Activated CD4-positive, alpha-beta T cell treated with anti-CD3 and anti-CD28 coated beads for 1 hour (primary cell): ENCODE results near the gene TSTD2.
"Not testable (repeated sequence)": the region's sequence is repeated elsewhere in the genome, so short reads cannot be mapped to it uniquely, and the experiment has no call there.

Experiments
- DNase-seq: peaks from one replicate; pipeline ENCODE4 v3.0.0-alpha.2; 2020

The TSTD2 gene

DNA sequence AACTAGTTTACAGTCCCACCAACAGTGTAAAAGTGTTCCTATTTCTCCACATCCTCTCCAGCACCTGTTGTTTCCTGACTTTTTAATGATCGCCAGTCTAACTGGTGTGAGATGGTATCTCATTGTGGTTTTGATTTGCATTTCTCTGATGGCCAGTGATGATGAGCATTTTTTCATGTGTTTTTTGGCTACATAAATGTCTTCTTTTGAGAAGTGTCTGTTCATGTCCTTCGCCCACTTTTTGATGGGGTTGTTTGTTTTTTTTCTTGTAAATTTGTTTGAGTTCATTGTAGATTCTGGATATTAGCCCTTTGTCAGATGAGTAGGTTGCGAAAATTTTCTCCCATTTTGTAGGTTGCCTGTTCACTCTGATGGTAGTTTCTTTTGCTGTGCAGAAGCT, 51.6 kb downstream of the TSTD2 start:
- not testable (repeated sequence) for DNase-seq

DNA sequence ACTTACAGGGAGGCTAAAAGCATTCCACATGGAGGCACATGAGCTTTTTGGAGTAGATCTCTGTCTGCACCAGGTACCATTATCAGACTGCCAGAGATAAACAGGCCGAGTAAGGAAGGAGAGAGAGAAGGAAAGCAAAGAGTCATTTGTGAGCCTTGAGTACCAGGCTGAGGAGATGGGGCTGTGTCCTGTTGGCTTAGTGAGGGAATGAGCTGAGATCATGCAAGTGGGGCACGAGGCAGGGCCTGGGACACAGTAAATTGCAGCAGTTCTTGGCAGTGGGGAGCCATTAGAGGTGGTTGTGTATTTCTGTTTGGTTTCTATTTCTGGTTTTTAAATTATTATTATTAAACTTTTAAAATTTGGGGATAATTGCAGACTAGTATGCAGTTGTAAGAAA, 53.3 kb downstream of the TSTD2 start:
- no peak for DNase-seq

DNA sequence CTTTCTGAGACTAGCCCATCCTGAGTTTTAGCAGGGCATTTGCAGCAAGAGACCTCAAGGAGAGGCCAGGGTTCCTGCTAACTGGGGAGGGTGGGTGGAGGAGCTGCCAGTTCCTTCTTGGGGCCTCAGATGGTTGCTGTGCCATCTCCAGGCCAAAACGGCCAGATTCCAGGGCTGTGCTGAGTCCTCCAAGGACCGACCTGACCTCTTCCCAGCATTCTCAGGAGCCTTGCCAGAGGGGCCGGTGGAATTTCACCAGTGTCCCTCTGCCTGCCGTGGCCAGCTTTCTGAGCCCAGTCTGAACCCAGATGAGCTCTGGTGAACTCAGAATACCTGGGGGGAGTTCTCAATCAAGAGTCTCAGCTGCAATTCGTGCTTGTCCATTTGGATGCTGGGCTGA, 54.3 kb downstream of the TSTD2 start:
- DNase-seq = no peak

DNA sequence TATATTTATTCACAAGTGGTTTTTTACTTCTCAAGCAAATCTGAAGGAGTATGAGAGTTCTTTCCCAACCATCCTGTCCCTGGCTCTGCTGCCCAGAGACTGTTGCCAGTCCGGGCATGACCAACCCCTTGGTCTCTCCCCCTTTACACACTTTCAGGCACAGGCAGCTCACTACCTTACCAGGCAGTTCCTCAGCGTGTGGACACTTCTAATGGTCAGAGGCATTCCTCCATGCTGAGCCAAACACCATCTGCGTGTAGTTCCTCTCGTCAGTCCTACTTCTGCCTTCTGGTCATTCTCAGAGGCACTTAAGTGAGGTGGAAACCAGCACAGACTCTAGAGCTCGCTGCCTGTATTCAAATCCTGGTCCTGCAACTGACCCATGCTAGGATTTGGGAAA, 56.1 kb downstream of the TSTD2 start:
- DNase-seq = no peak

DNA sequence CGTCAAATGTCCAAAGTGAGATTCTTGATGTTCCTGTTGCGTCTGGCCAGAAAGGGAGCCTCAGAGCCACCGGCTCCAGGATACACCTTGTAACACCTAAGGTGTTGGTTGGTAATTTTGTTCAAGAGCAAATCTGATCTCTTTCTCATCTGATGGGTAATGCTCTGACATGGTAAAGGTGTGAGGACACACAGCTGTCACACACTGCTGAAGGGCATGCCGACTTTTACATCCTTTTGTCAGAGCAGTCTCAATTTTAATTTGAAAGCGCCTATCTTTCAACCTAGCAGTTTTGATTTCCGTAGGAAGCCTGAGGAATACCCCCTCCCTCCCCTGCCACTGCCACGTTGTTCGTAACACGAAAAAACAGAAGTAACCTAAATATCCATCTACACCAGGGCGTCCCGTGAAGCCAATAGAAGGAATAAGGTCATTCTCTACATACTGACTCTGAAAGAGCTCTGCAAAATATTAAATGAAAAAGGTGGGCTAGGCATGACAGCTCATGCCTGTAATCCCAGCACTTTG, 57.4 kb downstream of the TSTD2 start:
- no peak for DNase-seq

DNA sequence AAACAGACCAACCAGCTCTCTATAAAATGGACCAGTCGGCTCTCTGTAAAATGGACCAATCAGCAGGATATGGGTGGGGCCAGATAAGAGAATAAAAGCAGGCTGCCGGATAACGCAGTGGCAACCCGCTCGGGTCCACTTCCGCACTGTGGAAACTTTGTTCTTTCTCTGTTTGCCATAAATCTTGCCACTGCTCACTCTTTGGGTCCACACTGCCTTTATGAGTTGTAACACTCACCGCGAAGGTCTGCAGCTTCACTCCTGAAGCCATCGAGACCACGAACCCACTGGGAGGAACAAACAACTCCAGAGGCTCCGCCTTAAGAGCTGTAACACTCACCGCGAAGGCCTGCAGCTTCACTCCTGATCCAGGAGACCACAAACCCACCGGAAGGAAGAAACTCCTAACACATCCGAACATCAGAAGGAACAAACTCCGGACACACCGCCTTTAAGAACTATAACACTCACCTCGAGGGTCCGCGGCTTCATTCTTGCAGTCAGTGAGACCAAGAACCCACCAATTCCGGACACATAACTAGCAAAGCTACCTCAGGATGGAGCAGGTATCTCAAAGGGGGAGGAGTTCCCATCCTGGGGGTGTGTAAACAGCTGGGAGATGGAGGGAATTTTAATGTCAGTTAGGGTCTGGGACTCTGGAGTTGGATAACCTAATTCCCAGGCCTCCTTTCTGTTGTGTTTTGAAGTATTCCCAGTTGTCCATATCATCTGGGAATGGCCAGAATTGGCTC, 58.1 kb downstream of the TSTD2 start:
- not testable (repeated sequence) for DNase-seq

DNA sequence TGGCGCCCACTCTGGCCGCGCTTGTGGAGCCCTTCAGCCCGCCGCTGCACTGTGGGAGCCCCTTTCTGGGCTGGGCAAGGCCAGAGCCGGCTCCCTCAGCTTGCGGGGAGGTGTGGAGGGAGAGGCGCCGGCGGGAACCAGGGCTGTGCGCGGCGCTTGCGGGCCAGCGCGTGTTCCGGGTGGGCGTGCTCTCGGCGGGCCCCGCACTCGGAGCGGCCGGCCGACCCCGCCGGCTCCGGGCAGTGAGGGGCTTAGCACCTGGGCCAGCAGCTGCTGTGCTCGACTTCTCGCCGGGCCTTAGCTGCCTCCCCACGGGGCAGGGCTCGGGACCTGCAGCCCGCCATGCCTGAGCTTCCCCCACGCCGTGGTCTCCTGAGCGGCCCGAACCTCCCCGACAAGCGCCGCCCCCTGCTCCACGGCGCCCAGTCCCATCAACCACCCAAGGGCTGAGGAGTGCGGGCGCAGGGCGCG, 59.0 kb downstream of the TSTD2 start:
- DNase-seq = not testable (repeated sequence)

DNA sequence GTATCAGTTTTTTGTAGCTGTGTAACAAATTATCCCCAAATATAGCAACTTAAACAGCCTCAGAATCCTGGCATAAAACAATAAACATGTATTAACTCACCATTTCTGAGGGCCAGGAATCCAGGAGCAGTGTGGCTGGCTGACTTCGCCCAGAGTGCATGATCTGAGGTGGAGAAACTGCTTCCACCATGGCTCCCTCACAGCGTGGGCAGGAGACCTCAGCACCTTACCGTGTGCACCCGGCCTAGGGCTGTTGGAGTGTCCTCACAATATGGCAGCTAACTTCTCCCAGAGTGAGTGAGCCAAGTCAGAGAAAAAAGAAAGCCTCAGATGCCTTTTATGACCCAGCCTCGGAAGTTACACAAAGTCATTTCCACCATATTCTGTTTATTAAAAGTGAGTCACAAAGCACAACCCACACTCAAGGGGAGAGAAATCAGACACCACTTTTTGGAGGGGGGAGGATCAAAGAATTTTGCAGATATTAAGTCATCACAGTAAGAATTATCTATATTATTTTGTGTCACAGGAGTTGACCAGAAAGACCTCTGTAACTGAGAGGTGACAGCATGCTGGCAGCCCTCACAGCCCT, 59.6 kb downstream of the TSTD2 start:
- DNase-seq = no peak

DNA sequence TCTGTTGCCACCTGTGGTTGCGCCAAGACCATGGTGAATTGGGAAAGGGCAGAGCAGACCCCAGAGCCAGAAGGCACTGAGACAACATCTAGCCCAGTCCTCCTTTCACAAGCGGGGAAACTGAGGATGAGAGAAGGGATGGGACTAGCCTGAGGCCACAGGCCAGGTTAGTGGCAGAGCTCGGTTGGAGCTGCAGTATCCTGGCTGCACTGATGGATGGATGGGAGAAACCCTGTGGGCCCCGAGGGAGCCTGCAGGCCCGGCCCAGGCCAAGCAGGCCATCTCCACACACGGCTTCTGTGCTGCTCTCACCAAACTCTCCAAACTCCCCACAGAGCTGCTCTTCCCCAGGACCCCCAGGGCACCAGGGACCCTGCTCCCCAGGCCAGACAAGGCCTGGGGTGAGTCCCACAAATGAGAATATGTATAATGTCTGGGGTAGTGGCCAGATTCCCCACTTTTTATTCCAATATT, 60.2 kb downstream of the TSTD2 start:
- no peak for DNase-seq

DNA sequence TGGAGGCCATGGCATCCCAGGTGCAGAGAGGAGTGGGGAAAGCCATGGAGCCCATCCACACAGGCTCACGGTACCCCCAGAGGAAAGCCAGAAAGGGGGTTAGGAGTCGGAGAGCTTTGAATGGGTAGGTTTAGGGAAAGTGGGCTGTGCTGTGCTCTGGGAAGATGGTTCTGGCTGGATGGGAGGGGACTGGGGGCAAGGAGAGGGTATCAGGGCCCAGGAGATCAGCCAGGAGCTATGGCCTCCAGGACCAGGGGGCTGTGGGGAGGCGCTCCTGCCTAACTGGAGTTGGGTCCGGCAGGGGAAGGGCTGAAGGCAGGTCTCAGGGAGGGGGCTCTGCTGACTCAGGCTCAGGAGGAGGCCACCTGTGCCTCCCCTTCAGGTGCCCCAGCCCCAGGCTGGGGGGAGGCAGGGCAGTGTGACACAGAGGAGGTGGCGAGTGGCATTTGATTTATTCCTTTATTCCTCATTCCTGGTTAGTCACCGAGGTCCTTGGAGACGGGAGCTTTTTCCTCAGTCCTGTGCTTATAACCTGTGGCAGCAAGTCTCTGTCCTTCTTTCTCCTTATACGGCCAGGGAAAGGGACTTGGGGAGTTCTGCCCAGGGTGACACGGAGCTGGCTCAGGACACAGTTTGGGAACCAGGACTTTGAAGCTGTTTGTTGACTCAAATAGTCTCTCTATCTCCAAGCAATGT, 60.8 kb downstream of the TSTD2 start:
- DNase-seq = no peak

DNA sequence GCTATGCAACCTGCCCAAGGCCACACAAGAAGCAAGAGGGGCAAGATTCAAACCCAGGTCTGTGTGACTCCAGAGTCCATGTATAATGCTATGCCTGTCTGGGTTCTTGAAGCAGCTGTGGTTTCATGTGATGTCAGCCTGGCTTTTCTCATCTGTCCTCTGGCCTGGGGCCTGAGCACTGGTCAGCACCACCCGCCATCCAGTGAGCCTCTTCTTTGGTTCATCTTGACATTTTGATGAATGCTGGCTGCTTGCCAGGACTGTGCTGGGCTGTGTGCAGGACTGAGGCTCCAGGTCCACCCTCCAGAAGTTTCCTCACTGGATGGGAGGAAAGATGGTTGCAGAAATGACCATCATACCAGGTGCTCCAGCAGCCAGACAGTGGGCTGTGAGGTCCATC, 61.5 kb downstream of the TSTD2 start:
- DNase-seq = no peak

DNA sequence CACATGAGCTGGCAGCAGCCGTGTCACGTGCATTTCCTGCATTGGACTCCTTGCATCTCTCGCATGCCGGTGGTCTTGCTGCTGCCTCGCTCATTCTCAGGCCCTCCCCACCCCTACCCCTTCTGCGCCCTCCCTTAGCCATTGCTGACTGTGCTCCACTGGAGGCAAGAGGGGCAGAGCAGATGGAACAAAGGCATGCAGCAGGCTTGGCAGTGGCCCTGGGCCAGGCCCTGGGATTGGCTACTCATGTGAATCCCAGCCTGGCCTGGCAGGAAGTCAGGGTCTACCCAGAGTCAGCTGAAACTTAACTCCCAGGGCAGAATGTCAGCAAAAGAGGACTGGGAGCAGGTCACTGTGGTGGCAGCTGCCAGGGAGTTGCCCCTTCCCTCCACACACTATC, 62.3 kb downstream of the TSTD2 start:
- DNase-seq = no peak

DNA sequence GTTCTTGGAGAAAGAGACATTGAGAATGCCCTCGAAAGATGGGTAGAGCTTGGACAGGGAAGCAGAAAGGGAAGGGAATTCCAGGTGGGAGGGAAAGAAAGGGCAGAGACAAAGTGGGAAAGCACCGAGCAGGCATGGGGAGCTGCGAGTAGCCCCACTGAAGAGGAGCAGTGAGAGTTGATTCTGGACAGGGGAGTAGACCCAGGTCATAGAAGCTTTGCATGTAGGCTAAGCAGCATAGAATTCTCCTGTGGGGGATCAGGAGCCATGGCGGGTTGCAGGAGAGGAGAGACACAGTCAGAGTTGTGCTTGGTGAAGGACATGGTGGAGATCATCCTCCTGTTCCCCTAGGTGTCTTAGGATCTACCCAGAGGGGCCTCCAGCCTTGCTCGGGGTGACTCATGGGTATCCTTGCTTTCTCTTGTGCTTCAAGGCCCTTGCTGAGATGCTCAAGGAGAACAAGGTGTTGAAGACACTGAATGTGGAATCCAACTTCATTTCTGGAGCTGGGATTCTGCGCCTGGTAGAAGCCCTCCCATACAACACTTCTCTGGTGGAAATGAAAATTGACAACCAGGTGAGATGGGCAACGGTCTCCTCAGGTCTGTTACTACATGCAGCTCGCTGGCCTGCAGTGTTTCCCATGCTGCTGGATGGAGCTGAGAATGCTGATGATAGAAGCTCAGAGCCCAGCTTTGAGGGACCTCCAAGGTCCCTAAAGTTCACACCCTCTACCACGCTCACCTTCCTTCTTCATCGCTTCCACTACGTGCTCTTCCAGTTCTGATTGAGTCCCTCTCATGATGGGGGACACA, 64.5 kb downstream of the TSTD2 start:
- DNase-seq = no peak

DNA sequence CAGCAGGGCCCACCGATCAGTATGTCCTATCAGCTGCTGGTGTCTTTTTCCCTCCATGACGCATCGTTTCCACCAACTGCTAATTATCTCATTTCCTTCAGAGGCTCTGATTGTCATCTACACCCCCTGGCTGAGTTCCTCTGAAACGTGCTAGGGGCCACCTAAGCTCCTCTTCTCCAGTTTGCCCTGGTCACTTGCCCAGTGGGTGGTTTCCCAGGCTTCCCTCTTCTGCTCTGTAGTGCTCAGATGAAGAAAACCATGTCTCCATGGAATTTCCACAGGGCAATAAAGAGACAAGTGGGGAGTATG, 65.3 kb downstream of the TSTD2 start:
- DNase-seq = no peak

DNA sequence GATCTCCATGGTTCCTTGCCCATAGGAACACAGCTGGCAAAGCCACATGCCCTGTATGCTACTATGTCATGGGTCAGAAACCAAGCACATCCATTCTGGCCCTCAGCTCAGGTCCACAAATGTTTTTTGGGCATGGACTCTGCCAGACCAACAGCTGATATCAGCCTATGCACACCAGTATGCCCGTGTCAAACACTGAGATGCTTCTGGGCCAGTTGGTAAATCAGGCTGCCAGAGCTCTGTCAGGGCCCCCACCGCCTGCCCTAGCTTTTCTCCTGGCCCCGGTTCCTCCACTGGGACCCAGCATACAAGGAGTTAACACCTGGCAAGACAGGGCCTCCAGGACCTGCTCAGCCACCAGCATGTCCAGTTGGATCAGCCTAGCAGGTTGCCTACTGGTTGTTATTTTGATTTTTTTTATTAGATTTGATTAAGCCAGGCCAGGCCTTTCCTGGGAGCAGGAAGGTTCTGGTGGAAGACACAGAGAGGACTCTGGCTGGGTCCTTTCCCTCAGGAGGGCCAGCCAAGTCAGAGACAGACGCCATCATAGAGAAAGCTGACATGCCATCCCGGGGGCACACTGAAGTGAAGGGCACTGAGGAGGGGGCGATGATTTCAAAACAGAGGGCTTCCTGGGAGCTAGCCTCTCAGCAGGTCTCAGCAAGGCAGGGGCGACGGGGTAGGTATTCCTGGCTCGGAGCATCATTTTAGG, 65.8 kb downstream of the TSTD2 start:
- no peak for DNase-seq

DNA sequence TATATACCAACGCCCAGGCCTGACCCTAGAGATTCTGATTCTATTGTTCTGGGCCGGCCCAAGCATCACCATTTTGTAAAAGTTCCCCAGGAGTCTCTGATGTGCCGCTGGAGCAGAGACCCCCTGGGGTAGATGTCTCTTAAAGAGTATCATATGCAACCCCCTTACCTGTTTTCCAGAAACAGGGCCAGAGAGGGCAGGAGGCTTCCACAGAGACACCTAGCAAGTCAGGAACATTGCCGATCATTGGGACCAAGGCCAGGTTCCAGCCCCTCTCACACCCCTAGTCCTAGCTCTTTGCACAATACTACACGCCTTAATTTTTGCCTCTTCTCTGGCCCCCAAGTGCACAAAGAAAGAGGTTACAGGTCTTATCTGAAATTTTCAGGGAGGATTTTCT, 67.9 kb downstream of the TSTD2 start:
- DNase-seq = no peak

DNA sequence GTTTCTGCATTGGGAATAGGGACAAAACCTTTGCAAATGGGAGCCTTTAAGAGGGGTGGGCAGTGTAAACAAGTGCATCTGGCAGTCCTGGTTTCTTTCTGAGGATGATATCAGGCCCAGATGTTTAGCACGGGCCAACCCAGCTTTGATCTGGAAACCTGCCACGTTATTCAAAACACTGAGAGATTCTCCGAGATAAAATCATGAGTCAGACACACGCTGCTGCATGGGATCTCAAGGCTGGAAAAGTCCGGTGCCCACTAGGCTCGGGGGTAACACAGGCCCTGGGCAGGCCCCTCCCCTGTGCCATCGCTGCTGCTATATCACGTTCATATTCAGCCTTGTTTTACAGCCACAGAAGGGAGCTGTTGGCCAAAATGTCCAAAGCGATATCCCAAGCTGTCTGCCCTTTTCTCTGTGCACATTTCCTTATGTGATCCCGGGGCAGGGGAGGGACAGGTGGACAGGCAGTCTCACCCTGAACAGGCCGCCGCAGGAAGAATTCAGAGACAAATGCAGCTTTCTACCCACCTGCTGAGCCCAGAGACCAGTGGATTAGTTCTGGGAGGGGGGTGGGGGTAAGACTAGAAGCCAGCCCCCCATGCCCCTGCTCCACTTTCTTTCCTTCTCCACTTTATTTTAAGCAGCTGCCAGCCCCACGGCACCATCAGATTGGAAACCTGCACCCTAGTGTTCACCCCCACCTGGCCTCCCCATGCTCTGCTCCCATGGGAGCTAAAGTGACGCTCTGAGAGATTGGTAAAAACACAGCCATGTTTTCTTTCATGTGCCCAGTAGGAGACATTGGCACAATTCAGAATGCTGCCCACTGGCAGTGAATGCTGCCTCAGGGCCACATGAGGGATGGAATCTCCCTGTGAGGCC, 68.6 kb downstream of the TSTD2 start:
- DNase-seq = no peak

DNA sequence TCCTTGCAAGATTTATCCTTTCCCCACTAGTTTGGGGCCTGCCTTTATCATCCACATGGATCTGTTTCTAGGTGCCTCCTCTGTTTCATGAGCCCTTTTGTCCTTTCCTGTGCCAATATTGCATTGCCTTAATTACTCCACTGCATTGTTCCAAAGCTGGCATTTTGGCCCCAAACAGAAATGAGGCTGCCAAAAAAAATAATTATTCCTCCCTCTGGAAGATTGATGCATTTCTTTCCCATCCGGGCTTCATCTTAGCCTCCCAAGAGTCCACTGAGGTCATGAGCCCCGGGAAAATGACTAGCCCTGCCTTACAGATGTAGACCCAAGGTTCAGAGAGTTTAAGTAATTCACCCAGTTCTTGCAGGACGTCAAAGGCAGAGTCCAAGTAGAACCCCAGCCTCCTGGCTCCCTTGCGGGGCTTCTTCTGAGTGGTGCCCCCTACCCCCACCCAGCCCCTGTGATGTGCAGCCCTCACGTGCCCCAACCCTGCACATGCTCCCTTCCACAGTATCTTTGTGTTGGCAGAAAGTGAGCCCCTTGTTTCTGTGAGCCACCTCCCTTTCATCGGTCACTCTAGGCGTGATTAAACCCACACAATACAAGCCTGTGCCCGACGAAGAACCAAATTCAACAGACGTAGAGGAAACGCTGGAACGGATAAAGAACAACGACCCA, 69.6 kb downstream of the TSTD2 start:
- DNase-seq = no peak

DNA sequence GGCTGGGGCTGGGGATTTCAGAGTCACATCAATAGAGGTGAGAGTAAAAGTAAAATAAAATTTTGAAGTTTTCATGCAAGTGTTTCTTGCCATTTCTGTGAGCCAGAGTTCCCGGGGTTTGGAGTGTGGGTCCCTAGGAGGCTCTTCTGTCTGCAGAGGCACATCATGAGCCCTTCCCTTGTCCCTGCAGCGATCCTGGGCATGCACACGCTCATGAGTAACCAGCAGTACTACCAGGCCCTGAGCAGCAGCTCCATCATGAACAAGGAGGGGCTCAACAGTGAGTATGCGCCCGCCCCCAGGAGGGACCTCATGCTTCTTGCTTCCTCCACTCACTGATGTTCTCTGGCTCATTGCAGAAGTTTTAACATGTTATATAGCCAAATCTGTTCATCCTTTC, 70.6 kb downstream of the TSTD2 start:
- DNase-seq = no peak

DNA sequence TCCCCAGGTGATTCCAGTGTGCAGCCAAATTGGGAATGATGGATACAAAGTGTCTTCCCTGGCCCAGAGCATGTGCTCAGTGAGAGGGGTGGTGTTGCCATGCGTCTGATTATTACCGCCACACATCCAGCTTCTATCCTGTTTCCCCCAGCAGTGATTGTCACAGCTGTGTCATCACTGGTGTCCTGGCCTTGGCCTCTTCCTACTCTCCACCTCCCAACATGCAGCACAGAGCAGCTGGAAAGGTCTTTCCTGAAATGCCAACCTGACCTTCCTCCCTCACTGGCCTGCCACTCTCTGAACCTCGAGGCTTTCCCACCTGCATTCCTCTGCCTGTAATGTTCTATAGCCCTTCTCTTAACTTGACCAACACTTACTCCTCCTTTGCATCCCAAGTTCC, 71.7 kb downstream of the TSTD2 start:
- no peak for DNase-seq

DNA sequence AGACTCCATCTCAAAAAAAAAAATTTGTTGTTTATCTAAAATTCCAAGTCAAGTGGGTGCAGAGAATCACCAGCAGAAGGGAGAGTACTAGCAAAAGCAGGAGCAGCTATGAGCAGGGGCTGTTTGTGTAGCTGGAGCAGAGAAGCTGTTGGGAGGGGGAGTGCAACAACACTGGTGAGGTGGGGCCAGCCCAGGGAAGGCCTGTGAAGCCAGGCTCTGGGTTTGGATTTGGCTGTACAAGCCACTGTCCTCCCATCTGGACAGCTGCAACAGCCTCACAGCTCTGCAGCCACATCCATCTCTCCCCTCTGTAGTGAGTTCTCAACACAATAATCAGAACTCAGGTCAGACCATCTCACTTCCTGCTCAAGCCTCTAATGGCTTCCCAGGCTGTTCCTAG, 72.3 kb downstream of the TSTD2 start:
- no peak for DNase-seq
